Karpas-422 (cell line): ENCODE measurements around the gene NREP. TPM values are rescaled to one million over a fixed set of nuclear protein-coding genes. Genes with fewer than 3 reads are reported as not detected.

Experiments
- DNase-seq: peaks from one replicate; pipeline ENCODE4 v3.0.0-alpha.2; 2015
- H2AFZ ChIP-seq: fragments of 200-600 bp; sonication (generic); 2 replicates; pipeline ENCODE4 v1.6.1; 2014; ENCODE audit warnings: antibody characterized with exemption, low read length, mixed read lengths
- H3K27ac ChIP-seq: fragments of 200-600 bp; sonication (generic); 2 replicates; pipeline ENCODE4 v1.5.1; 2014; ENCODE audit warnings: mild to moderate bottlenecking, low read length, moderate library complexity
- H3K27me3 ChIP-seq: fragments of 200-600 bp; sonication (generic); 2 replicates; pipeline ENCODE4 v1.6.1; 2014; ENCODE audit warnings: low read length, mixed read lengths
- H3K36me3 ChIP-seq: fragments of 200-600 bp; sonication (generic); 2 replicates; pipeline ENCODE4 v1.6.1; 2014; ENCODE audit warnings: low read length, mixed read lengths; ENCODE audit not compliant: insufficient read depth
- H3K4me1 ChIP-seq: fragments of 200-600 bp; sonication (generic); 2 replicates; pipeline ENCODE4 v1.6.1; 2014; ENCODE audit warnings: mild to moderate bottlenecking, low read length, mixed read lengths
- H3K4me2 ChIP-seq: fragments of 200-600 bp; sonication (generic); 2 replicates; pipeline ENCODE4 v1.6.1; 2014; ENCODE audit warnings: low read length, low read depth, mild to moderate bottlenecking; ENCODE audit not compliant: poor library complexity, severe bottlenecking
- H3K4me3 ChIP-seq: fragments of 200-600 bp; sonication (generic); 2 replicates; pipeline ENCODE4 v1.5.1; 2014; ENCODE audit warnings: mild to moderate bottlenecking, antibody characterized with exemption, low read length, mixed read lengths
- H3K79me2 ChIP-seq: fragments of 200-600 bp; sonication (generic); 2 replicates; pipeline ENCODE4 v1.6.1; 2014; ENCODE audit warnings: mild to moderate bottlenecking, low read length, mixed read lengths
- H3K9ac ChIP-seq: fragments of 200-600 bp; sonication (generic); 2 replicates; pipeline ENCODE4 v1.6.0; 2014; ENCODE audit warnings: low read length
- H3K9me2 ChIP-seq: fragments of 200-600 bp; sonication (generic), shearing (Covaris generic); replicated peaks from 2 replicates; pipeline ENCODE4 v1.6.0; 2014; ENCODE audit warnings: mild to moderate bottlenecking, low read length, moderate library complexity; ENCODE audit not compliant: insufficient read depth
- H3K9me3 ChIP-seq: fragments of 300-700, 200-600 bp; sonication (generic); 2 replicates; pipeline ENCODE4 v1.6.1; 2014; ENCODE audit warnings: low read length, mixed read lengths
- H4K20me1 ChIP-seq: fragments of 200-600 bp; sonication (generic); 2 replicates; pipeline ENCODE4 v1.6.1; 2014; ENCODE audit warnings: mild to moderate bottlenecking, antibody characterized with exemption, low read length, low read depth; ENCODE audit not compliant: insufficient read depth
- total RNA-seq: library from RNA; depleted of rRNA; stranded (reverse); fragments of >200 nt; shearing (Covaris generic); gene quantifications from 2 replicates; pipeline ENCODE4 v1.2.3, GENCODE V29; 2014; ENCODE audit warnings: low replicate concordance

NREP gene
- total RNA-seq, 1 experiment from 2014 or later, result 5.8 TPM

DNA sequence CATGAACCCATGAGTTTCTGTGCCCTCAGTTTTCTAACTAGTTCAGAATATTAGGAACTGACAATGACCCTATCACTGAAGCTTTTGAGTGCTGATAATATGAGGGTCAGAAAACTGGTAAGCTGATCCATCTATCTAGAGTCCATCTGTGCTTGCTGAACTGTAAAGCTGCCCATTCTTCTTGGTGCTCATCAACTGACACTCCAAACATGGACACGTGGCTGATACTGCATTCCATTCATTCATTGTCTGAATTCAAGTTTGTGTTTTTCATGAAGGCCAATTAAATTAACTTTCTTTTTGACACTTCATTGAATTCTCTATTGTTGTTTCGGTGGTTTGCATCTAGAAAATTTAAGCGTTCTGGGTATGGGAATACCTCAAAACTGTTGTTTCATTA lies 17.6 kb downstream of the NREP start:
- Histone ChIP-seq H4K20me1 (no peaks in the 10 kb centered on the region), H3K36me3 (no peaks in the 10 kb centered on the region), H3K27me3 (no peaks in the 10 kb centered on the region), H3K79me2 (no peaks in the 10 kb centered on the region), H3K9ac (no peak overlapping the region), H2AFZ (no peak overlapping the region), H3K4me2 (no peak overlapping the region), H3K9me3 (no peaks in the 10 kb centered on the region), H3K27ac (no peak overlapping the region), H3K4me1 (no peaks in the 10 kb centered on the region), H3K4me3 (no peak overlapping the region), H3K9me2 (no peaks in the 10 kb centered on the region)
- DNase-seq, result no peak

DNA sequence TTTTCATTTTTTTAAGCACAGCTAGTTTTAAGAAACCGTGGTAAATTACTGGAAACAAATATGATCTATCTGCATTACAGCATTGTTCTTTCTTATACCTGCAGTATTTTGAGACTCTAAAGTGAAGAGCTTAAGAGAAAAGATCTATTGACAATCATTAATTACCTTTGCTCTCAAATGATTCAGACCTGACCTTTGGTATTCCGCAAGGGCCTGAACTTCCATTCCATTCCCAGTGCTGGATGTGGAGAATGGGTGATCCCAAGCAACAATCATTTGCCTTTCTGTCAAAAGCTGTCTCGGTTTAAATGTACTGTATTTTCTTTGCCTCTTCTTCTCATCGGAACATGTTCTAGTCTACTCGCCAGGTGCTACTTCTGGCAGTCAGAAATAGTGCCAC lies 18.9 kb downstream of the NREP start:
- no peak for DNase-seq
- H3K4me2 ChIP-seq, result no peak overlapping the region

DNA sequence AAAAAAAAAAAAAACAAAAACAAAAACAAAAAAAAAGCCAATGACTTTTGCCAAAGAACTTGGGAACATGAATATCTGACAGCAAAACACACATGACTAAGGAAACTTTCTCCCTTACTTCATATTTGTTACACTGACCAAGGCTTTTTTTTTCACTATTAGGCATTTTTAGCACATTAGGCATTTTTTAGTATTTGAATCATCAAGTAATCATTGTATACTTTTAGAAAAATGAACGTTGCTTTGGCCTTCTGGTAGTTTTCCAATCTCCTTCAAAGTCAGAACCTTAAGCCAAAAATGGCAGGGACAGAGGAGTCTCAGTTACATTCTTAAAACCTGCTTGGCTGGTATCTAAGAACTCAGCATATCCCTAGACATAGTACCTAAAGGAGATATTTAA lies 19.3 kb downstream of the NREP start:
- no peaks in the 10 kb centered on the region for H3K9me3 ChIP-seq
- H4K20me1 ChIP-seq, result no peaks in the 10 kb centered on the region
- H3K4me1 ChIP-seq, result no peaks in the 10 kb centered on the region
- no peak overlapping the region for H3K27ac ChIP-seq
- H3K36me3 ChIP-seq, result no peaks in the 10 kb centered on the region
- no peak for DNase-seq
- no peaks in the 10 kb centered on the region for H3K27me3 ChIP-seq
- H3K9ac ChIP-seq, result no peak overlapping the region
- H3K9me2 ChIP-seq, result no peaks in the 10 kb centered on the region
- no peak overlapping the region for H3K4me3 ChIP-seq
- H2AFZ ChIP-seq, result no peak overlapping the region
- H3K79me2 ChIP-seq, result no peaks in the 10 kb centered on the region
- no peak overlapping the region for H3K4me2 ChIP-seq

More for the DNA sequence above, 18.9 kb downstream of the NREP start:
- H3K36me3 ChIP-seq, result no peaks in the 10 kb centered on the region
- H3K79me2 ChIP-seq, result no peaks in the 10 kb centered on the region
- H3K27ac ChIP-seq, result no peak overlapping the region
- H3K9me2 ChIP-seq, result no peaks in the 10 kb centered on the region
- H4K20me1 ChIP-seq, result no peaks in the 10 kb centered on the region
- no peak overlapping the region for H3K4me3 ChIP-seq
- H3K9me3 ChIP-seq, result no peaks in the 10 kb centered on the region
- H3K27me3 ChIP-seq, result no peaks in the 10 kb centered on the region
- no peak overlapping the region for H3K9ac ChIP-seq
- no peaks in the 10 kb centered on the region for H3K4me1 ChIP-seq
- H2AFZ ChIP-seq, result no peak overlapping the region

DNA sequence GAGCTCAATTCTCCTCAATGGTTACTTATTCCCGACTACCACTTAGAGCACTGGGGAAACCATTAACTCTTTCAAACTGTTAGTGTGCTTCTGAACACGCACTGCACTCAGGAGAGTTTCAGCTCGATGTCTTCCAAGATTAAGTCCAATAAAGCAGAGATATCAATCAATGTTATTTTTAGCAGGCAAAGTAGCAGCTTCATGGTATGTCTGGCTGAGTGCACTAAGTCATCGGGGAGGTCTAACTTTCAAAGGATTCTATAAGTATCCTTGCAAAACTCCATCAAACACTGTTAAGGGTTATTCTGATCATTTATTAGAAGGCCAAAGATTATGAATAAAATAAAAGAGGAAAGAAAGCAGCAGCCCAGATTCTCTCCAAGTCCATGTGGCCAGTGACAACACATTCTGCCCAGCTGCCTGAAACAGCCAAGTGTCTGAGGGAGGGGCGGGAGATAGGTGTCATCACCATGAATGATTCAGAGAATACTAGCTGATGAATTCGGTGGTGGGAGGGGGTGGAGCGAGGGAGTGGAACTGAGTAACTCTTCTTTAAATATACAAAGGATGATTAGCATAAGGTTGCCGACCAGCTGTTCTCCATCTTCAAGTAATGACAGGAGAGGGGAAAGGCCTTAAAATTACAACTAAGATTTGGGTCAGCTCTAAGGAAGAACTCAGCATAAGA lies 21.3 kb downstream of the NREP start:
- no peak for DNase-seq
- Histone ChIP-seq H3K36me3 (no peaks in the 10 kb centered on the region), H3K4me2 (no peak overlapping the region), H3K4me3 (no peak overlapping the region), H3K4me1 (no peaks in the 10 kb centered on the region), H4K20me1 (no peaks in the 10 kb centered on the region), H3K9me2 (no peaks in the 10 kb centered on the region), H3K79me2 (no peaks in the 10 kb centered on the region), H2AFZ (no peak overlapping the region), H3K9me3 (no peaks in the 10 kb centered on the region), H3K27me3 (no peaks in the 10 kb centered on the region), H3K27ac (no peak overlapping the region), H3K9ac (no peak overlapping the region)

DNA sequence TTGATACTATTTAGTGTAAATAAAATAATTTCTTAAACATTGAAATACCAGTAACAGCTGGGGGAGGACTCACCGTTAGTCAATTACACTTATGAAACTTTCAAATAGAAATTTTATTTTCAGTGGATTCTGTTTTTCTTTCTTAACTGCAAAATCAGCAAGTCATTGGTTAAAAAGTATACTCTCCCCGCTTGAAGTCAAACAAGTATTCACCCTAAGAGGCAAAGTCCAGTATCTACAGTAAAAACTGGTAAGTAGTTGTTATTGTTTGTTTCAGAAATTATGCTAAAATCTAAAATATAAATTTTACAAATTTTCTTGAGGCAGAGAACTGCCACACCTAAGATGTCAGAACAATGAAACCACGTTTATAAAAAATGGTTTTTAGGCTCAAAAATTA lies 22.4 kb downstream of the NREP start:
- H3K4me1 ChIP-seq, result no peaks in the 10 kb centered on the region
- H3K4me2 ChIP-seq, result no peak overlapping the region
- no peaks in the 10 kb centered on the region for H3K79me2 ChIP-seq
- no peak overlapping the region for H2AFZ ChIP-seq
- no peaks in the 10 kb centered on the region for H3K36me3 ChIP-seq
- no peaks in the 10 kb centered on the region for H3K27me3 ChIP-seq
- H4K20me1 ChIP-seq, result no peaks in the 10 kb centered on the region
- no peak overlapping the region for H3K4me3 ChIP-seq
- H3K9ac ChIP-seq, result no peak overlapping the region
- H3K27ac ChIP-seq, result no peak overlapping the region
- no peaks in the 10 kb centered on the region for H3K9me2 ChIP-seq
- no peaks in the 10 kb centered on the region for H3K9me3 ChIP-seq
- no peak for DNase-seq

DNA sequence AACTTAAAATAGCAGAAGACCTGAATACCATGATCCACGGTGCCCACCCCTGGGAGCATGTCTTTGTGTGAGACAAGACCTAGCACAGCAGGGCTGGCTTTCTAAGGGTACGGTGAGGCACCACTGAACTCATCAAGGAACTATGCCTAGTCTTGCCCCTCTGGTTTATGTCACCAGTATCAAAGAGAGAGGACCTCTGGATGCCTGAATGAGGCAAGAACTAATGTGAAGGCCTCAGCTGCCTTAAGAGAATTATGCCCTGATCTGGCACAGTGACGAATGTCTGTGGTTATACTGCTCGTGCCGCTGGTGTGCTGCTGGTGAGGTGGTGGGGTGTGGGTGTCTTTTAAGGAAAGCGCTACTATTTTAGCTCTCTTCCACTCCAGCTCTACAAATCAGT lies 23.0 kb downstream of the NREP start:
- no peak overlapping the region for H3K4me2 ChIP-seq
- no peaks in the 10 kb centered on the region for H3K4me1 ChIP-seq
- no peaks in the 10 kb centered on the region for H3K9me3 ChIP-seq
- DNase-seq, result no peak
- H3K9me2 ChIP-seq, result no peaks in the 10 kb centered on the region
- no peaks in the 10 kb centered on the region for H3K79me2 ChIP-seq
- no peaks in the 10 kb centered on the region for H3K27me3 ChIP-seq
- no peak overlapping the region for H3K9ac ChIP-seq
- no peak overlapping the region for H2AFZ ChIP-seq
- no peaks in the 10 kb centered on the region for H3K36me3 ChIP-seq
- no peaks in the 10 kb centered on the region for H4K20me1 ChIP-seq
- H3K27ac ChIP-seq, result no peak overlapping the region
- no peak overlapping the region for H3K4me3 ChIP-seq

DNA sequence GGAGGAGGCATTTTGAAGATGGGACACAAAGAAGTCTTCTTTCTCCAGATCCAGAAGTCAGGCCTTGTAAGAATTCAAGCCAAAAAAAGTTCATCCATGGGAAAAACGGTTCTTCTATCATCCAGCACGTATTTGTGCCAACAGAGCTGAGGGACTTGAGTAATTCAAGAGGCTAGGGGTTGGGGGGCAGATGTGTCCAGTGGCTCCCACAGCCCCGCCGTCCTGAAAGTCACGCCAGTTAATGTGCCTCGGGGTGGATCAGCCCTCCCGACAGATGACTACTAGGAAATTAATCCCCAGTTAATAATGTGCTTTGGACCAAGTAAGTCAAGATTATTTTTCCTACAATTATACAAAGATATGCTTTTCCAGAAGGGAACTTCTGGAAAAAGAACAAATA lies 23.4 kb downstream of the NREP start:
- Histone ChIP-seq H3K9me2 (no peaks in the 10 kb centered on the region), H3K4me1 (no peaks in the 10 kb centered on the region), H3K79me2 (no peaks in the 10 kb centered on the region), H3K36me3 (no peaks in the 10 kb centered on the region), H3K4me2 (no peak overlapping the region), H2AFZ (no peak overlapping the region), H3K27me3 (no peaks in the 10 kb centered on the region), H3K27ac (no peak overlapping the region), H3K9me3 (no peaks in the 10 kb centered on the region), H4K20me1 (no peaks in the 10 kb centered on the region), H3K4me3 (no peak overlapping the region), H3K9ac (no peak overlapping the region)
- DNase-seq, result no peak

DNA sequence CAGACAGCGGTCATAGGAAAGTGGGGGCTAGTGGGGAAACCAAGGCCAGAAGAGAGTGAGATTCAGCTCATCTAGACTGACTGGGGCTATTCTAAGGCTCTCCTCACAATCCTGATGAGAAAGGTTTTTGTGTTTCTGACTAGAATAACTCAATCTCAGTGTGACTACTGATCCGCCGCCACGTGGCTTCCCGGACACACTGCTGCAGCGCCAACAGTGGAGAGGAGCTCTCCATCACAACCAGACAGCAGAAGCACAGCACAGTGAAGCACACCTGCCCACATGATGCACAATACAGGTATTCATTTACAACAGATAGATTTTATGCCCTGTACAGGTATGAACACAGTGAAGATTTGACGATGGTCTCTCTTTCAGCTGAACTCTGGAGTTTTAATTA lies 25.4 kb downstream of the NREP start:
- Histone ChIP-seq H3K4me2 (no peak overlapping the region), H3K27me3 (no peaks in the 10 kb centered on the region), H3K4me1 (no peaks in the 10 kb centered on the region), H3K27ac (no peak overlapping the region), H2AFZ (no peak overlapping the region), H3K4me3 (no peak overlapping the region), H3K9me2 (no peaks in the 10 kb centered on the region), H3K79me2 (no peaks in the 10 kb centered on the region), H4K20me1 (no peaks in the 10 kb centered on the region), H3K9me3 (no peaks in the 10 kb centered on the region), H3K36me3 (no peaks in the 10 kb centered on the region), H3K9ac (no peak overlapping the region)
- no peak for DNase-seq
